DND-41 (cell line): ENCODE results near the gene SLC41A2.

Experiments
- ATAC-seq: fragments of 200-7000 bp; cut with Tn5 transposase; 3 replicates; pipeline ENCODE4 v1.9.1; 2021; ENCODE audit warnings: low read depth; ENCODE audit not compliant: insufficient read depth
- DNase-seq: peaks from one replicate; pipeline ENCODE4 v3.0.0-alpha.2; 2020
- H2AFZ ChIP-seq: 2 replicates; pipeline ENCODE4 v1.6.0; 2012; ENCODE audit warnings: low read depth, low read length
- H3K27ac ChIP-seq: 2 replicates; pipeline ENCODE4 v1.5.1; 2012; ENCODE audit warnings: low read length, inconsistent platforms
- H3K27me3 ChIP-seq: fragments of 200-600 bp; sonication (generic); 2 replicates; pipeline ENCODE4 v1.6.0; 2012; ENCODE audit warnings: low read length, mild to moderate bottlenecking, inconsistent platforms; ENCODE audit not compliant: insufficient read depth, poor library complexity
- H3K36me3 ChIP-seq: 2 replicates; pipeline ENCODE4 v1.5.1; 2012; ENCODE audit warnings: low read length, inconsistent platforms; ENCODE audit not compliant: insufficient read depth
- H3K4me1 ChIP-seq: 2 replicates; pipeline ENCODE4 v1.5.1; 2012; ENCODE audit warnings: mild to moderate bottlenecking, low read length; ENCODE audit not compliant: insufficient read depth
- H3K4me2 ChIP-seq: 2 replicates; pipeline ENCODE4 v1.6.0; 2012; ENCODE audit warnings: mild to moderate bottlenecking, moderate library complexity, low read length, inconsistent platforms; ENCODE audit not compliant: insufficient read depth
- H3K4me3 ChIP-seq, 2 experiments: fragments of 200-600 bp in 1 of 2; shearing (Covaris generic) in 1 of 2; 2 replicates each; pipeline ENCODE4 v1.5.1; 2012 to 2016; ENCODE audit warnings: inconsistent platforms in 2 of 2, low read length in 2 of 2, mild to moderate bottlenecking in 2 of 2, low read depth in 1 of 2, moderate library complexity in 1 of 2
- H3K79me2 ChIP-seq: 2 replicates; pipeline ENCODE4 v1.6.0; 2012; ENCODE audit warnings: low read length, inconsistent platforms; ENCODE audit not compliant: insufficient read depth
- H3K9ac ChIP-seq: 2 replicates; pipeline ENCODE4 v1.6.0; 2012; ENCODE audit warnings: low read depth, mild to moderate bottlenecking, inconsistent platforms, low read length, moderate library complexity
- H3K9me3 ChIP-seq: 2 replicates; pipeline ENCODE4 v1.5.1; 2012; ENCODE audit warnings: low read length, moderate library complexity, mild to moderate bottlenecking, inconsistent platforms; ENCODE audit not compliant: insufficient read depth, severe bottlenecking
- H4K20me1 ChIP-seq: 2 replicates; pipeline ENCODE4 v1.6.0; 2012; ENCODE audit warnings: low read length; ENCODE audit not compliant: insufficient read depth
- CTCF ChIP-seq: IDR thresholded peaks from 2 replicates; pipeline ENCODE4 v1.5.1; 2012; ENCODE audit warnings: borderline replicate concordance, low read length, moderate library complexity, mild to moderate bottlenecking; ENCODE audit not compliant: poor library complexity, severe bottlenecking; ENCODE audit errors: extremely low read depth
- EZH2 ChIP-seq: IDR thresholded peaks from 3 replicates; pipeline ENCODE4 v1.6.1; 2012; ENCODE audit warnings: borderline replicate concordance, low read depth, mild to moderate bottlenecking, moderate library complexity, low read length, inconsistent platforms; ENCODE audit not compliant: severe bottlenecking

The SLC41A2 gene

GRCh38 chr12:104958001-104958804 lies at the start of gene SLC41A2:
Gene SLC41A2 (minus strand): TSS chr12:104958290. CDS start chr12:104928527, 29,763 bp downstream.
- Histone ChIP-seq H3K27ac (peak within 1 kb of the TSS; percentile 62), H3K9me3 (no peaks in the 10 kb centered on the region), H4K20me1 (no peaks in the 10 kb centered on the region), H3K79me2 (no peaks in the 10 kb centered on the region), H3K4me1 (peaks cover 25% of the 10 kb centered on the region), H3K9ac (peak within 1 kb of the TSS; percentile 65), H3K36me3 (no peaks in the 10 kb centered on the region), H3K4me3 (peak within 1 kb of the TSS; percentile 55 to 87), H2AFZ (peak within 1 kb of the TSS; percentile 99), H3K27me3 (peaks cover 40% of the 10 kb centered on the region), H3K4me2 (peak within 1 kb of the TSS; percentile 100)
- ATAC-seq (peak; percentile 91), DNase-seq (peak; percentile 73)
- TF ChIP-seq CTCF = peak; percentile 32
- peak; percentile 38 for TF ChIP-seq EZH2

- no peak overlapping the region for H2AFZ ChIP-seq
- H3K27ac ChIP-seq = no peak overlapping the region
- no peak overlapping the region for H3K4me3 ChIP-seq
- no peaks in the 10 kb centered on the region for H3K79me2 ChIP-seq
- H3K9ac ChIP-seq = no peak overlapping the region
- H3K9me3 ChIP-seq = peaks cover 18% of the 10 kb centered on the region
- H3K4me1 ChIP-seq = no peaks in the 10 kb centered on the region
- no peaks in the 10 kb centered on the region for H4K20me1 ChIP-seq
- no peak overlapping the region for H3K4me2 ChIP-seq
- ATAC-seq (no peak), DNase-seq (no peak)
- H3K27me3 ChIP-seq = no peaks in the 10 kb centered on the region
- TF ChIP-seq EZH2 (no peak), CTCF (no peak)
- peaks cover 82% of the 10 kb centered on the region for H3K36me3 ChIP-seq
Observed at GRCh38 chr12:105001476-105001875, 43.4 kb upstream of the SLC41A2 start.

GRCh38 chr12:104999347-104999685 lies 41.2 kb upstream of the SLC41A2 start:
- Histone ChIP-seq H3K4me3 (no peak overlapping the region), H3K27ac (no peak overlapping the region), H3K9ac (no peak overlapping the region), H3K4me1 (no peaks in the 10 kb centered on the region), H2AFZ (no peak overlapping the region), H3K36me3 (peaks cover 91% of the 10 kb centered on the region), H4K20me1 (no peaks in the 10 kb centered on the region), H3K4me2 (no peak overlapping the region), H3K79me2 (no peaks in the 10 kb centered on the region), H3K9me3 (peaks cover 18% of the 10 kb centered on the region), H3K27me3 (no peaks in the 10 kb centered on the region)
- TF ChIP-seq EZH2 (no peak), CTCF (no peak)
- DNase-seq = no peak
- no peak for ATAC-seq
